Loucy (cell line): ENCODE measurements around the gene GRID2.

Source experiments
- EZH2phosphoT487 ChIP-seq: fragments of 200-600 bp; IDR thresholded peaks from 2 replicates; pipeline ENCODE4 v1.6.1; 2018; ENCODE audit warnings: antibody characterized with exemption, mild to moderate bottlenecking, moderate library complexity, borderline replicate concordance
- TF ChIP-seq, protein P1 (sequence below): fragments of 200-600 bp; sonication (generic); conservative IDR thresholded peaks from 2 replicates; pipeline ENCODE4 v1.5.1; 2014; ENCODE audit warnings: mild to moderate bottlenecking, antibody characterized with exemption, low read length

DNA sequence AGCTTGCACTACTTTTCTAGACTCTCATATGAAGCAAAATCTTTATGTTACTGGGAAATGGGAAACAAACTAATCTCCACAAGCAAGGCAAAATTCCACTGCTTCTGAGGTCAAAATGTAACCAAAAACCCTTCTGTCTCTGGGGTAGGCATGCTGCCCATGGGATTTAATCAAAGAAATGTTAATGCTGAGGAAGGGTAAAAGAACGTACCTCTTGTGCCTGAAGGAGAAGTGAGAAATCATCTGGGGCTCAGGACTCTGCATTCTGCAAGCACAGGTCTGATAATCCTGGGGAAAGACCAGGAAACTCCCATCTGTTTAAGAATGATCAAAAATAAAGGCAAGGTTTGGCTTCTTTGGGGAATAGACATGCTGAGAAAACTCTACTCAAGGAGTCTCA is 184.7 kb downstream of the GRID2 start:
- TF ChIP-seq, protein P1, sequence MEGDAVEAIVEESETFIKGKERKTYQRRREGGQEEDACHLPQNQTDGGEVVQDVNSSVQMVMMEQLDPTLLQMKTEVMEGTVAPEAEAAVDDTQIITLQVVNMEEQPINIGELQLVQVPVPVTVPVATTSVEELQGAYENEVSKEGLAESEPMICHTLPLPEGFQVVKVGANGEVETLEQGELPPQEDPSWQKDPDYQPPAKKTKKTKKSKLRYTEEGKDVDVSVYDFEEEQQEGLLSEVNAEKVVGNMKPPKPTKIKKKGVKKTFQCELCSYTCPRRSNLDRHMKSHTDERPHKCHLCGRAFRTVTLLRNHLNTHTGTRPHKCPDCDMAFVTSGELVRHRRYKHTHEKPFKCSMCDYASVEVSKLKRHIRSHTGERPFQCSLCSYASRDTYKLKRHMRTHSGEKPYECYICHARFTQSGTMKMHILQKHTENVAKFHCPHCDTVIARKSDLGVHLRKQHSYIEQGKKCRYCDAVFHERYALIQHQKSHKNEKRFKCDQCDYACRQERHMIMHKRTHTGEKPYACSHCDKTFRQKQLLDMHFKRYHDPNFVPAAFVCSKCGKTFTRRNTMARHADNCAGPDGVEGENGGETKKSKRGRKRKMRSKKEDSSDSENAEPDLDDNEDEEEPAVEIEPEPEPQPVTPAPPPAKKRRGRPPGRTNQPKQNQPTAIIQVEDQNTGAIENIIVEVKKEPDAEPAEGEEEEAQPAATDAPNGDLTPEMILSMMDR, result no peak
- no peak for TF ChIP-seq EZH2phosphoT487
